ENCODE results near the gene HTR4. TPM values are rescaled to one million over a fixed set of nuclear protein-coding genes. Genes with fewer than 3 reads are reported as not detected.

The HTR4 gene
- polyA plus RNA-seq, 3 donors = not detected

DNA sequence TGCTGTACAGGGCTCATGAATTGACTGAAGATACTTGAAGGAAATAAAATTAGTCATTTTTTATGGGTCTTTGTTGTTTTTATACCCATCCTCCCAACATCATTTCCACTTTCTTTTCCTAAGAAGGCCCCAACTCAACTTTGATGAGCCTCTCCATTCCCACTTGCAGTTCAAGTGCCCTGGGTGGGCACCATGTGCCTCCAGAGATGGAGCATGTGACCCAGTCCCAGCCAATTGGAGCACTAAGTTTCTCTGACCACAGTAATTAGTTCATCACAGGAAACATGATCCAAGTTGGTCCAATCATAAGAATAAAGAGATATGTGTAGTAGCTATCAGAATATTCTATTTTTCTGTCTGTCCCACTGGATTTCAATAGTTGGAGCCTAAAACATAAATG lies 46.9 kb downstream of the HTR4 start:
- Histone ChIP-seq H3K4me3 (replicated peaks in 1 of 3; ENCODE audit: low read depth in 2 of 3, low read length in 3 of 3) (no peak overlapping the region), H3K4me1 (ENCODE audit: control insufficient read depth in 1 of 2, insufficient read depth in 2 of 2, low read length in 2 of 2) (no peaks in the 10 kb centered on the region), H2AFZ (ENCODE audit: insufficient read depth, low read depth, low read length, poor library complexity, severe bottlenecking) (no peak overlapping the region), H3K79me2 (ENCODE audit: insufficient read depth, low read length) (no peaks in the 10 kb centered on the region), H3K4me2 (replicated peaks; ENCODE audit: extremely low read depth, low read length, poor library complexity, severe bottlenecking) (no peak overlapping the region), H3K27ac (ENCODE audit: low read depth in 1 of 2, low read length in 2 of 2) (no peak overlapping the region), H3K36me3 (replicated peaks in 1 of 2; ENCODE audit: control insufficient read depth in 1 of 2, insufficient read depth in 2 of 2, low read length in 2 of 2) (no peaks in the 10 kb centered on the region), H4K20me1 (ENCODE audit: insufficient read depth, low read length) (no peaks in the 10 kb centered on the region), H3K9ac (ENCODE audit: insufficient read depth, low read length, poor library complexity, severe bottlenecking) (no peak overlapping the region), H3K9me3 (replicated peaks in 1 of 2; ENCODE audit: control insufficient read depth in 1 of 2, insufficient read depth in 1 of 2, low read length in 2 of 2) (no peaks in the 10 kb centered on the region), H3K27me3 (ENCODE audit: control insufficient read depth in 2 of 2, insufficient read depth in 2 of 2, low read length in 2 of 2) (no peaks in the 10 kb centered on the region)
- H3K36me3 Mint-ChIP-seq = no peaks in the 10 kb centered on the region
- no peaks in the 10 kb centered on the region for H3K27me3 Mint-ChIP-seq (ENCODE audit: low read depth in 3 of 3)
- H3K9me3 Mint-ChIP-seq = peaks cover 0 to 9% (median 2%) of the 10 kb centered on the region in 7 donors
- H3K4me1 Mint-ChIP-seq = no peaks in the 10 kb centered on the region
- H3K27ac Mint-ChIP-seq = no peak overlapping the region
- no peak for TF ChIP-seq CTCF (IDR thresholded peaks at IDR 0.05)
- H3K4me3 Mint-ChIP-seq = no peak overlapping the region
- intact Hi-C loops (cut with micrococcal nuclease) = no loop called here
- DNase-seq = no peak

- Histone ChIP-seq H3K4me1 (ENCODE audit: control insufficient read depth in 1 of 2, insufficient read depth in 2 of 2, low read length in 2 of 2) (no peaks in the 10 kb centered on the region), H3K9me3 (replicated peaks in 1 of 2; ENCODE audit: control insufficient read depth in 1 of 2, insufficient read depth in 1 of 2, low read length in 2 of 2) (no peaks in the 10 kb centered on the region), H3K27ac (ENCODE audit: low read depth in 1 of 2, low read length in 2 of 2) (no peak overlapping the region), H3K36me3 (replicated peaks in 1 of 2; ENCODE audit: control insufficient read depth in 1 of 2, insufficient read depth in 2 of 2, low read length in 2 of 2) (no peaks in the 10 kb centered on the region), H2AFZ (ENCODE audit: insufficient read depth, low read depth, low read length, poor library complexity, severe bottlenecking) (no peak overlapping the region), H3K27me3 (ENCODE audit: control insufficient read depth in 2 of 2, insufficient read depth in 2 of 2, low read length in 2 of 2) (no peaks in the 10 kb centered on the region), H3K79me2 (ENCODE audit: insufficient read depth, low read length) (no peaks in the 10 kb centered on the region), H4K20me1 (ENCODE audit: insufficient read depth, low read length) (no peaks in the 10 kb centered on the region), H3K9ac (ENCODE audit: insufficient read depth, low read length, poor library complexity, severe bottlenecking) (no peak overlapping the region), H3K4me3 (replicated peaks in 1 of 3; ENCODE audit: low read depth in 2 of 3, low read length in 3 of 3) (no peak overlapping the region), H3K4me2 (replicated peaks; ENCODE audit: extremely low read depth, low read length, poor library complexity, severe bottlenecking) (no peak overlapping the region)
- no peak for DNase-seq
- Mint-ChIP-seq H3K27ac (no peak overlapping the region), H3K9me3 (peaks cover 0 to 10% (median 2%) of the 10 kb centered on the region in 7 donors), H3K27me3 (ENCODE audit: low read depth in 3 of 3) (peaks cover 0 to 2% (median 0%) of the 10 kb centered on the region in 3 donors), H3K4me3 (no peak overlapping the region), H3K36me3 (no peaks in the 10 kb centered on the region), H3K4me1 (no peaks in the 10 kb centered on the region)
- no peak for TF ChIP-seq CTCF (IDR thresholded peaks at IDR 0.05)
- intact Hi-C loops (cut with micrococcal nuclease) = no loop called here
Measured at GRCh38 chr5:148606296-148606695, 48.0 kb downstream of the HTR4 start.
